ENCODE measurements around the gene TPT1. TPM values are rescaled to one million over a fixed set of nuclear protein-coding genes. Genes with fewer than 3 reads are reported as not detected.
A peak's percentile ranks its signal among the peaks of the same experiment; 100 is the strongest.

The TPT1 gene
- total and polyA plus RNA-seq, 2 of the 13 experiments (the other 11 are each of a cell fraction or from before 2014, with no cell fraction given) = 2,953 to 3,594 TPM

DNA sequence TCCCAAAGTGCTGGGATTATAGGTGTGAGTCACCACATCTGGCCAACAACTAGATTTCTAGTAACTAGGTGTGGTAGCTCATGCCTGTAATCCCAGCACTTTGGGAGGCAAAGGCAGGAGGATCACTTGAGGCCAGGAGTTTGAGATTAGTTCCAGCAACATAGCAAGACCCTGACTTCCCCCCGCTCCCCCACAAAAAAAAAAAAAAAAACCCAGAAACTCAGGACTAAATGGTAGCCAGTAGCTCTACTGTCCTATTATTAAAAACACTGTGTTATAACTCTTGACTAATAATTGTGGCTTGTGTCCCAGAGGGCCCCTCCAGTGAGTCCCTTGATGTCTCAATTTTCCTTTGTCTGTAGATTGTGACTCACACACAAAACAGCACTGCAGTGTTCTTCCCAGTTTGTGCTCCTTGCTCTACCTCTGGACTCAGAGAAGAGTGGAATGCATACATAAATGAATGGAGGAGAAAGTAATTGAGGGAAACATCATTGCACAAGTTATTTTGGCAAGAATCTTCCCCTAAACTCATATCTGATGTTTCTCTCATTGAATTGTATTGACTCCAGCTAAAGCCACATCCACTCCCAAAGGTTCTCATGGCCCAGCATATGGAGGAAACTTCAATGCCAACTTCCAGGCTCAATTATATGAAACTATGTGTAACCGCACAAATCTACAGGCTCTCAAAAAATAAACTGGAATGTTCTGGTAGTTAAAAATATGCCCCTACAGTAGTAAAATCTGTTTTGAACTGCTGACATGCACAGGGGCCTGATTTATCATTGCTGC, 8.8 kb downstream of the TPT1 start (continued):
- TF ChIP-seq, protein P1, sequence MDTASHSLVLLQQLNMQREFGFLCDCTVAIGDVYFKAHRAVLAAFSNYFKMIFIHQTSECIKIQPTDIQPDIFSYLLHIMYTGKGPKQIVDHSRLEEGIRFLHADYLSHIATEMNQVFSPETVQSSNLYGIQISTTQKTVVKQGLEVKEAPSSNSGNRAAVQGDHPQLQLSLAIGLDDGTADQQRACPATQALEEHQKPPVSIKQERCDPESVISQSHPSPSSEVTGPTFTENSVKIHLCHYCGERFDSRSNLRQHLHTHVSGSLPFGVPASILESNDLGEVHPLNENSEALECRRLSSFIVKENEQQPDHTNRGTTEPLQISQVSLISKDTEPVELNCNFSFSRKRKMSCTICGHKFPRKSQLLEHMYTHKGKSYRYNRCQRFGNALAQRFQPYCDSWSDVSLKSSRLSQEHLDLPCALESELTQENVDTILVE (CRISPR knock-in tag; IDR thresholded peaks at IDR 0.05) = no peak
- TF ChIP-seq CERS6 (CRISPR knock-in tag; IDR thresholded peaks at IDR 0.05) (no peak), SAP130 (CRISPR knock-in tag; IDR thresholded peaks at IDR 0.05; ENCODE audit: low read depth) (peak; percentile 22; the same call in 1 of the 2 replicates), IKZF1 (IDR thresholded peaks at IDR 0.05) (no peak), CEBPB (IDR thresholded peaks at IDR 0.05; ENCODE audit: borderline replicate concordance, low read depth, low read length) (peak; percentile 32), RORA (CRISPR knock-in tag; IDR thresholded peaks at IDR 0.05) (no peak), SSRP1 (CRISPR knock-in tag; IDR thresholded peaks at IDR 0.05) (peak; percentile 86), ZNF761 (CRISPR knock-in tag; conservative IDR thresholded peaks at IDR 0.05) (no peak), EP300 (IDR thresholded peaks at IDR 0.05; ENCODE audit: low read depth in 2 of 2, low read length in 2 of 2) (0 out of 4 replicates have a peak, but pooled peaks of 1 of the 2 experiments have one; percentile 13), EP300 (CRISPR knock-in tag; IDR thresholded peaks at IDR 0.05; ENCODE audit: borderline replicate concordance) (no peak), FOSL2 (CRISPR knock-in tag; IDR thresholded peaks at IDR 0.05) (peak; percentile 78), ZNF367 (CRISPR knock-in tag; IDR thresholded peaks at IDR 0.05; ENCODE audit: borderline replicate concordance) (no peak), ZNF83 (CRISPR knock-in tag; IDR thresholded peaks at IDR 0.05; ENCODE audit: borderline replicate concordance) (no peak), TCF7 (IDR thresholded peaks at IDR 0.05; ENCODE audit: low read depth) (0 out of 2 replicates have a peak, but pooled peaks have one; percentile 29), GTF3A (CRISPR knock-in tag; conservative IDR thresholded peaks at IDR 0.05) (no peak), ZNF557 (CRISPR knock-in tag; IDR thresholded peaks at IDR 0.05) (no peak), ZFP82 (CRISPR knock-in tag; IDR thresholded peaks at IDR 0.05; ENCODE audit: borderline replicate concordance) (no peak), ZNF691 (CRISPR knock-in tag; IDR thresholded peaks at IDR 0.05; ENCODE audit: borderline replicate concordance, low read depth) (no peak), ZNF547 (CRISPR knock-in tag; IDR thresholded peaks at IDR 0.05) (no peak), ZNF589 (CRISPR knock-in tag; conservative IDR thresholded peaks at IDR 0.05) (0 out of 2 replicates have a peak, but pooled peaks have one; percentile 26), POLR2A (IDR thresholded peaks at IDR 0.05; ENCODE audit: insufficient read depth in 1 of 2, low read depth in 2 of 2, low read length in 2 of 2) (peak; percentile 17 to 21; a peak in 1 of 4 replicates), POLR2AphosphoS5 (IDR thresholded peaks at IDR 0.05; ENCODE audit: low read depth, low read length) (peak; percentile 59), ZNF772 (CRISPR knock-in tag; IDR thresholded peaks at IDR 0.05) (no peak)
- TF ChIP-seq, protein P2, sequence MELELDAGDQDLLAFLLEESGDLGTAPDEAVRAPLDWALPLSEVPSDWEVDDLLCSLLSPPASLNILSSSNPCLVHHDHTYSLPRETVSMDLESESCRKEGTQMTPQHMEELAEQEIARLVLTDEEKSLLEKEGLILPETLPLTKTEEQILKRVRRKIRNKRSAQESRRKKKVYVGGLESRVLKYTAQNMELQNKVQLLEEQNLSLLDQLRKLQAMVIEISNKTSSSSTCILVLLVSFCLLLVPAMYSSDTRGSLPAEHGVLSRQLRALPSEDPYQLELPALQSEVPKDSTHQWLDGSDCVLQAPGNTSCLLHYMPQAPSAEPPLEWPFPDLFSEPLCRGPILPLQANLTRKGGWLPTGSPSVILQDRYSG (CRISPR knock-in tag; IDR thresholded peaks at IDR 0.05) = no peak
- TF ChIP-seq, protein P3, sequence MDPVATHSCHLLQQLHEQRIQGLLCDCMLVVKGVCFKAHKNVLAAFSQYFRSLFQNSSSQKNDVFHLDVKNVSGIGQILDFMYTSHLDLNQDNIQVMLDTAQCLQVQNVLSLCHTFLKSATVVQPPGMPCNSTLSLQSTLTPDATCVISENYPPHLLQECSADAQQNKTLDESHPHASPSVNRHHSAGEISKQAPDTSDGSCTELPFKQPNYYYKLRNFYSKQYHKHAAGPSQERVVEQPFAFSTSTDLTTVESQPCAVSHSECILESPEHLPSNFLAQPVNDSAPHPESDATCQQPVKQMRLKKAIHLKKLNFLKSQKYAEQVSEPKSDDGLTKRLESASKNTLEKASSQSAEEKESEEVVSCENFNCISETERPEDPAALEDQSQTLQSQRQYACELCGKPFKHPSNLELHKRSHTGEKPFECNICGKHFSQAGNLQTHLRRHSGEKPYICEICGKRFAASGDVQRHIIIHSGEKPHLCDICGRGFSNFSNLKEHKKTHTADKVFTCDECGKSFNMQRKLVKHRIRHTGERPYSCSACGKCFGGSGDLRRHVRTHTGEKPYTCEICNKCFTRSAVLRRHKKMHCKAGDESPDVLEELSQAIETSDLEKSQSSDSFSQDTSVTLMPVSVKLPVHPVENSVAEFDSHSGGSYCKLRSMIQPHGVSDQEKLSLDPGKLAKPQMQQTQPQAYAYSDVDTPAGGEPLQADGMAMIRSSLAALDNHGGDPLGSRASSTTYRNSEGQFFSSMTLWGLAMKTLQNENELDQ (CRISPR knock-in tag; IDR thresholded peaks at IDR 0.05; ENCODE audit: borderline replicate concordance) = no peak

All from HepG2 (cell line).